ENCODE data around the gene DDX3X.

DNA sequence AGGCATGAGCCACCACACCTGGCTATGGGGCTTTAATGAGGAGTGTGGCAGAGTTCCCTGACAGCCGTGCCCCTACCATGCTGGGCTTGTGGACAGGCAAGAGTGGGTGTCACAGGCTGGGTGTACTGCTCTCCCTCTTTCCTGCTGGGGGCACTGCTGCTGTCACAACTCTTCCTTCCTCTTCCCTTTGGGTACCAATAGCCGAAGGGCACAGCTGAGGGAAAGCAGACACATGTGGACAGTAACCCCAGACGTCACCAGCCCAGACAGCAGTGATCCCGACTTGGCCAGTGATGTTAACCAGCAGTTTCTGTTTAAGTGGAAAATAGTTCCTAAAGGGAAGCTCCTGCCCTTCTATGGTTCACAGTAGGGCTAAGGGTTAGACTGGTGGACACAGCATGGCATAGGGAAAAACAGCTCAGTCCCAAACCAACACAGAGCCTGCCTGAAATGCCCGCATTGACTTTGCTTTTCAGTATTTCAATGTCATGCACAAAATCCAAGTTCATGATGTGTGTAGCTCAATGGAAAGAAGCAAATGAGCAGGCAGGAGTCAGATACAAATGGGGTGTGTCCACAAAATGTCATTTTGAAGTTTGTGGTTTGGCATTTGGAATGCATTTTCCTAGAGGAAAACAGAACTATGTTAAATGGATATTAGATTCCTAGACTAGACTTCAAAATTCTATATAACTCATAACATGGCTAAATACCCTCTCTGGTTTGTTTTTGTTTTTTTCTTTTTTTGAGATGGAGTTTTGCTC, 24.9 kb upstream of the DDX3X start:
- TF ChIP-seq POLR2A (IDR thresholded peaks at IDR 0.05; ENCODE audit: low read depth, low read length) (no peak), POLR2AphosphoS5 (IDR thresholded peaks at IDR 0.05; ENCODE audit: low read depth, low read length) (no peak), TAF1 (IDR thresholded peaks at IDR 0.05; ENCODE audit: low read depth, low read length) (no peak), PAX5 (IDR thresholded peaks at IDR 0.05; ENCODE audit: insufficient read depth, low read length, severe bottlenecking) (no peak), SPI1 (IDR thresholded peaks at IDR 0.05; ENCODE audit: low read depth, low read length) (no peak), POU2F2 (IDR thresholded peaks at IDR 0.05; ENCODE audit: low read depth, low read length) (no peak)

All from GM12891 (cell line).